Neuronal stem cell (in vitro differentiated cells): ENCODE results near the gene ZNF423.

Source experiments
- DNase-seq: peaks from one replicate; pipeline ENCODE4 v3.0.0-alpha.2; 2013; ENCODE audit warnings: low spot score
- H2AFZ ChIP-seq: one replicate; pipeline ENCODE4 v1.6.1; 2013; ENCODE audit warnings: mild to moderate bottlenecking, low read length, inconsistent platforms
- H2AK5ac ChIP-seq: 2 replicates; pipeline ENCODE4 v1.6.1; 2013; ENCODE audit warnings: low read depth, mild to moderate bottlenecking, inconsistent platforms, low read length, moderate library complexity, mixed read lengths
- H2BK120ac ChIP-seq: 2 replicates; pipeline ENCODE4 v1.6.1; 2013; ENCODE audit warnings: low read depth, mild to moderate bottlenecking, inconsistent platforms, low read length, moderate library complexity, mixed read lengths
- H2BK12ac ChIP-seq: one replicate; pipeline ENCODE4 v1.6.1; 2013; ENCODE audit warnings: low read length, inconsistent platforms
- H2BK15ac ChIP-seq: 2 replicates; pipeline ENCODE4 v1.6.1; 2013; ENCODE audit warnings: mild to moderate bottlenecking, low read length, inconsistent platforms, mixed read lengths
- H2BK5ac ChIP-seq: one replicate; pipeline ENCODE4 v1.6.1; 2013; ENCODE audit warnings: inconsistent platforms, mild to moderate bottlenecking, low read length, moderate library complexity
- H3K14ac ChIP-seq: one replicate; pipeline ENCODE4 v1.6.1; 2013; ENCODE audit warnings: low read length, inconsistent platforms
- H3K18ac ChIP-seq: 2 replicates; pipeline ENCODE4 v1.6.1; 2013; ENCODE audit warnings: low read length, inconsistent platforms
- H3K23ac ChIP-seq: 2 replicates; pipeline ENCODE4 v1.6.1; 2013; ENCODE audit warnings: low read depth, mild to moderate bottlenecking, mixed read lengths, low read length, inconsistent platforms; ENCODE audit not compliant: poor library complexity
- H3K27ac ChIP-seq: replicated peaks from 3 replicates; pipeline ENCODE4 v1.5.1; 2013; ENCODE audit warnings: low read length, inconsistent platforms
- H3K27me3 ChIP-seq, 3 experiments: 2 replicates each; pipeline ENCODE4 v1.6.1; 2013; ENCODE audit warnings: low read length in 3 of 3, mild to moderate bottlenecking in 2 of 3, inconsistent platforms in 1 of 3, low read depth in 1 of 3, mixed read lengths in 1 of 3, moderate library complexity in 1 of 3; ENCODE audit not compliant: control insufficient read depth in 3 of 3, insufficient read depth in 3 of 3
- H3K36me3 ChIP-seq, 2 donors: replicated peaks in 1 of 2; 2 replicates each; pipeline ENCODE4 v1.6.1; 2013; ENCODE audit warnings: low read length in 2 of 2; ENCODE audit not compliant: control insufficient read depth in 2 of 2, insufficient read depth in 2 of 2
- H3K4ac ChIP-seq: 2 replicates; pipeline ENCODE4 v1.6.1; 2013; ENCODE audit warnings: inconsistent platforms, mild to moderate bottlenecking, low read length, moderate library complexity
- H3K4me1 ChIP-seq, 2 donors: 1 replicate in 1 of 2; 2 replicates in 1 of 2; pipeline ENCODE4 v1.6.1; 2013; ENCODE audit warnings: low read length in 2 of 2, low read depth in 1 of 2; ENCODE audit not compliant: control insufficient read depth in 2 of 2, insufficient read depth in 1 of 2
- H3K4me2 ChIP-seq: one replicate; pipeline ENCODE4 v1.6.1; 2013; ENCODE audit warnings: mild to moderate bottlenecking, low read length, inconsistent platforms; ENCODE audit not compliant: insufficient read depth, poor library complexity, severe bottlenecking
- H3K4me3 ChIP-seq, 2 donors: 2 replicates each; pipeline ENCODE4 v1.5.1; 2013; ENCODE audit warnings: low read length in 2 of 2, mild to moderate bottlenecking in 2 of 2, inconsistent platforms in 1 of 2, moderate library complexity in 1 of 2
- H3K79me1 ChIP-seq: one replicate; pipeline ENCODE4 v1.6.1; 2013; ENCODE audit warnings: low read depth, mild to moderate bottlenecking, inconsistent platforms, low read length, moderate library complexity
- H3K9ac ChIP-seq: one replicate; pipeline ENCODE4 v1.6.1; 2013; ENCODE audit warnings: mild to moderate bottlenecking, low read depth, low read length, inconsistent platforms; ENCODE audit not compliant: poor library complexity
- H3K9me3 ChIP-seq, 2 donors: replicated peaks in 1 of 2; 2 replicates each; pipeline versions ENCODE3 to v1.6.1; 2013; ENCODE audit warnings: low read length in 2 of 2, mild to moderate bottlenecking in 2 of 2, inconsistent platforms in 1 of 2, low read depth in 1 of 2, mixed read lengths in 1 of 2, moderate library complexity in 1 of 2; ENCODE audit not compliant: control insufficient read depth in 2 of 2, insufficient read depth in 1 of 2
- H4K8ac ChIP-seq: one replicate; pipeline ENCODE4 v1.6.1; 2013; ENCODE audit warnings: low read depth, mild to moderate bottlenecking, inconsistent platforms, low read length, moderate library complexity
- H4K91ac ChIP-seq: one replicate; pipeline ENCODE4 v1.6.1; 2013; ENCODE audit warnings: low read length, low read depth, mild to moderate bottlenecking, inconsistent platforms; ENCODE audit not compliant: poor library complexity
- WGBS, 2 donors: extraction: QIAGEN DNeasy Blood & Tissue Kit; methylation state at CpG; one replicate each; pipeline ENCODE4 v1.1.7; 2013; ENCODE audit warnings: missing lambda C conversion rate in 2 of 2, mixed read lengths in 1 of 2; ENCODE audit not compliant: insufficient read length in 2 of 2, insufficient replicate concordance in 1 of 2; ENCODE audit errors: extremely low coverage in 2 of 2; 5-methylcytosine and 5-hydroxymethylcytosine counted together

ZNF423 gene

GRCh38 chr16:49530427-49530970 is 325.4 kb downstream of the ZNF423 start:
- H2AK5ac ChIP-seq: no peak overlapping the region
- no peak overlapping the region for H3K9ac ChIP-seq
- no peak overlapping the region for H2BK120ac ChIP-seq
- no peak overlapping the region for H3K4me3 ChIP-seq
- peak overlapping the region; percentile 46 for H3K23ac ChIP-seq
- H2BK12ac ChIP-seq: no peak overlapping the region
- H3K4me2 ChIP-seq: no peak overlapping the region
- H3K36me3 ChIP-seq: no peaks in the 10 kb centered on the region
- no peak overlapping the region for H3K27ac ChIP-seq
- no CpG with 5 or more reads among the region's 11 CpGs for WGBS, 2 donors
- no peak overlapping the region for H3K4ac ChIP-seq
- H4K91ac ChIP-seq: no peak overlapping the region
- no peak for DNase-seq
- H4K8ac ChIP-seq: no peak overlapping the region
- peaks cover 4% of the 10 kb centered on the region for H3K79me1 ChIP-seq
- H3K14ac ChIP-seq: peak overlapping the region; percentile 22
- H3K4me1 ChIP-seq: peaks cover 41 to 43% of the 10 kb centered on the region in 2 donors
- H2BK15ac ChIP-seq: no peak overlapping the region
- peak overlapping the region; percentile 34 for H3K18ac ChIP-seq
- no peak overlapping the region for H2BK5ac ChIP-seq
- H2AFZ ChIP-seq: no peak overlapping the region
- H3K27me3 ChIP-seq: no peaks in the 10 kb centered on the region
- H3K9me3 ChIP-seq: no peaks in the 10 kb centered on the region

- H2AFZ ChIP-seq: no peak overlapping the region
- no peaks in the 10 kb centered on the region for H3K9me3 ChIP-seq
- no peak overlapping the region for H3K27ac ChIP-seq
- H3K9ac ChIP-seq: no peak overlapping the region
- no peak overlapping the region for H4K8ac ChIP-seq
- peaks cover 41 to 43% of the 10 kb centered on the region in 2 donors for H3K4me1 ChIP-seq
- no peaks in the 10 kb centered on the region for H3K27me3 ChIP-seq
- H3K79me1 ChIP-seq: peaks cover 4% of the 10 kb centered on the region
- no peak for DNase-seq
- H3K18ac ChIP-seq: peak overlapping the region; percentile 18
- H3K4ac ChIP-seq: no peak overlapping the region
- peak overlapping the region; percentile 39 for H2AK5ac ChIP-seq
- H2BK120ac ChIP-seq: no peak overlapping the region
- H3K4me3 ChIP-seq: no peak overlapping the region
- H2BK15ac ChIP-seq: no peak overlapping the region
- no peak overlapping the region for H3K4me2 ChIP-seq
- H4K91ac ChIP-seq: no peak overlapping the region
- H3K36me3 ChIP-seq: peaks cover 0 to 6% of the 10 kb centered on the region in 2 donors
- peak overlapping the region; percentile 14 for H3K23ac ChIP-seq
- H2BK12ac ChIP-seq: no peak overlapping the region
- WGBS, 2 donors: no CpG with 5 or more reads among the region's 14 CpGs
- H3K14ac ChIP-seq: no peak overlapping the region
- no peak overlapping the region for H2BK5ac ChIP-seq
Measured at GRCh38 chr16:49529411-49530045, 326.4 kb downstream of the ZNF423 start.

DNA sequence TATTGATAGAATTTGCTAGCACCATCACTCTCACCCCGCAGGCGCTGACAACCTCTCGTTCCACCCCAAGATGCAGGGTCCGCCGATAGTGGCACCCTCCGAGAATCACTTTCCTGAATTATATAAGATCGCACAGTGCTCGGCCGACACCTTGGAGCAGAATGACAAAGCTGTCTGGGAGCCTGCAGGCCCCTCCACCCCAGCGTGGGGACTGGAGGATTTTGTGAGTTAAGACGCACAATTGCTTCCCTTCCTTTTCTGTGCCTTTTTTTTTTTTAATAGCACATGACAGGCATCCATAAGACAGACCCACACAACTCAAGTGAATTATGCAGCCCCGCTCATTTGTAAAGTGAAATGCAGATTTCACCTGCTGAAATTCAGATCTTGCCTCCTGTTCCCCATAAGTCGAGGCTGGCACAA is 327.0 kb downstream of the ZNF423 start:
- no peak overlapping the region for H2BK120ac ChIP-seq
- H3K9me3 ChIP-seq: no peaks in the 10 kb centered on the region
- no peaks in the 10 kb centered on the region for H3K27me3 ChIP-seq
- H2AK5ac ChIP-seq: no peak overlapping the region
- H3K18ac ChIP-seq: peak overlapping the region; percentile 54
- no peak overlapping the region for H4K91ac ChIP-seq
- no peak overlapping the region for H2BK5ac ChIP-seq
- H3K4ac ChIP-seq: no peak overlapping the region
- H3K4me3 ChIP-seq: no peak overlapping the region
- H3K36me3 ChIP-seq: peaks cover 0 to 9% of the 10 kb centered on the region in 2 donors
- no peak overlapping the region for H3K23ac ChIP-seq
- H2BK15ac ChIP-seq: no peak overlapping the region
- H3K4me1 ChIP-seq: peaks cover 41 to 43% of the 10 kb centered on the region in 2 donors
- no CpG with 5 or more reads among the region's 13 CpGs for WGBS, 2 donors
- H3K9ac ChIP-seq: no peak overlapping the region
- H4K8ac ChIP-seq: no peak overlapping the region
- no peak overlapping the region for H3K27ac ChIP-seq
- no peak overlapping the region for H2AFZ ChIP-seq
- no peak for DNase-seq
- peaks cover 2% of the 10 kb centered on the region for H3K79me1 ChIP-seq
- no peak overlapping the region for H2BK12ac ChIP-seq
- H3K4me2 ChIP-seq: no peak overlapping the region
- H3K14ac ChIP-seq: no peak overlapping the region

DNA sequence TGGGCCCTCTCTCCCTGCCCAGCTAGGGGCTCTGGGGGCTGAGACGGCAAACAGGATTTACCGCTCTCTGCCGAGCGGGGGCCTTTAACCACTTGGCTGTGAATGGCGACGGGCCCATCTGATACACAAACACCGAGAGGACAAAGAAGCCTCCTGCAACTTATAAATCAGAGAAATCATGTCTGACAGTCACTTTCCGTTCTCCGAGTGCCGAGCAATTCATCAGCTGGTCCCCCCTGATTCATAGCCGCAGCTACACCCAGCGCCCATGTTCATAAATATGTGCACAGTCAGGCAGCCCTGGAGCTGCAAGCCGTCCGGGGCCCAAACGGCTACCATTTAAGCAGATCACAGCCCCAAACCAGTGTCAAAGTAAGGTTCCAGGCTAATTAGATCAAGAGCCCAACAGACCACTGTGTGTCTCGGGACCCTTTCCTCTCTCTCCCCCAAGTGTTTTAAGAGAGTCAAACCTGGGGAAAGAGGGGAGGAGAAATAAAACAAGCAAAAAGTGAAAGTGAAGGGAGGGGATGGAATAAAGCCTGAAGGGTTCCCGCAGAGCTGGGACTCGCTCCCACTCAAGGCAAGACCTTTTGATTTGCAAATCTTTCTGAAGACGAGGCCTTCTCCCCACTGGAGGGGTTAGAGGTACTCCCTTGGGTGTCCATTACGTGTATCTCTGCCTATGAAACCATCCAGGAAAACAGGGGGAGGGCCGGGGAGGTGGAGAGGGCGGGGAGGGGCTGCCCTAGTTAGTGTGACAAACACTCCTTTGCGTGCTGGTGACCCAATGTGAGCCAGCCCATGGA is 327.6 kb downstream of the ZNF423 start:
- H2AK5ac ChIP-seq: peak overlapping the region; percentile 47
- WGBS, 2 donors: no CpG with 5 or more reads among the region's 23 CpGs
- H3K9ac ChIP-seq: no peak overlapping the region
- H3K9me3 ChIP-seq: no peaks in the 10 kb centered on the region
- H3K23ac ChIP-seq: peak overlapping the region; percentile 67
- H3K4me2 ChIP-seq: no peak overlapping the region
- H3K4ac ChIP-seq: no peak overlapping the region
- no peak overlapping the region for H2BK5ac ChIP-seq
- no peak overlapping the region for H2AFZ ChIP-seq
- H4K8ac ChIP-seq: no peak overlapping the region
- H3K4me1 ChIP-seq: peaks cover 41 to 43% of the 10 kb centered on the region in 2 donors
- no peak for DNase-seq
- H3K79me1 ChIP-seq: peaks cover 2% of the 10 kb centered on the region
- peak overlapping the region; percentile 62 for H3K18ac ChIP-seq
- H2BK15ac ChIP-seq: no peak overlapping the region
- no peak overlapping the region for H3K27ac ChIP-seq
- H3K14ac ChIP-seq: no peak overlapping the region
- no peak overlapping the region for H4K91ac ChIP-seq
- no peak overlapping the region for H2BK120ac ChIP-seq
- peaks cover 5 to 15% of the 10 kb centered on the region in 2 donors for H3K36me3 ChIP-seq
- H3K27me3 ChIP-seq: no peaks in the 10 kb centered on the region
- no peak overlapping the region for H3K4me3 ChIP-seq
- H2BK12ac ChIP-seq: no peak overlapping the region
